ENCODE data around the gene MYO18A. TPM values are rescaled to one million over a fixed set of nuclear protein-coding genes. Genes with fewer than 3 reads are reported as not detected.
"Not testable (repeated sequence)": the region's sequence is repeated elsewhere in the genome, so short reads cannot be mapped to it uniquely, and the experiment has no call there.

The MYO18A gene
- total RNA-seq, 2 donors from 2014 or later: 34.6 to 80.5 TPM

DNA sequence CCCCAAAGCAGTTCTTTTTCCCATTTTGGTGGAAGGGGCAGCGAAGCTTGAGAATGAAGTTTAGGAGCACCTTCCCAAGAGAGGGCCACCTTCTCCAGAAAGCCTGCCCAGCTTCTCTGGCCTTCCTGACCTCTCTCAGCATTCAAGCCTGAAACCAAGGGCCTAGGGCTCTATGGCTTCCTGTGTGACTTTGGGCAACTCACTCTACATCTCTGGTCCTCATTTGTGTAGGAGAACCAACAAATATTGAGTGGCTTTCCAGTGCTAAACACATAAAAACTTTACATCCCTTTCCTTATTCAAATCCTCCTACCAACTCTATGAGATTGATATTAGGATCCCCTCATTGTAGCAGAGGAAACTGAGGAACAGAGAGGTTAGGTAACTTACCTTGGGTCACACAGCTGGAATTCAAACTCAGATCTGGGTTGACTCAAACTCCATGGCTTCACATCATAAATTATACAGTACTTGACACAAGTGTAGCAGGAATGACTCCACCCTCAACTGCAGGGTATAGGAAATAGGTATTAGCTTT, 32.0 kb upstream of the MYO18A start:
- Histone ChIP-seq H3K4me1 (replicated peaks) (no peaks in the 10 kb centered on the region), H3K36me3 (no peaks in the 10 kb centered on the region), H3K4me3 (no peak overlapping the region), H3K27ac (no peak overlapping the region), H3K27me3 (replicated peaks; ENCODE audit: insufficient read depth) (no peaks in the 10 kb centered on the region), H3K9me3 (no peaks in the 10 kb centered on the region)
- WGBS: 100% methylated on average over 1 of the region's 1 CpG
- intact Hi-C loops (cut with DNase I): no loop called here
- no peak for TF ChIP-seq POLR2A (IDR thresholded peaks at IDR 0.05)
- TF ChIP-seq POLR2AphosphoS5 (IDR thresholded peaks at IDR 0.05): no peak
- TF ChIP-seq, protein P1, sequence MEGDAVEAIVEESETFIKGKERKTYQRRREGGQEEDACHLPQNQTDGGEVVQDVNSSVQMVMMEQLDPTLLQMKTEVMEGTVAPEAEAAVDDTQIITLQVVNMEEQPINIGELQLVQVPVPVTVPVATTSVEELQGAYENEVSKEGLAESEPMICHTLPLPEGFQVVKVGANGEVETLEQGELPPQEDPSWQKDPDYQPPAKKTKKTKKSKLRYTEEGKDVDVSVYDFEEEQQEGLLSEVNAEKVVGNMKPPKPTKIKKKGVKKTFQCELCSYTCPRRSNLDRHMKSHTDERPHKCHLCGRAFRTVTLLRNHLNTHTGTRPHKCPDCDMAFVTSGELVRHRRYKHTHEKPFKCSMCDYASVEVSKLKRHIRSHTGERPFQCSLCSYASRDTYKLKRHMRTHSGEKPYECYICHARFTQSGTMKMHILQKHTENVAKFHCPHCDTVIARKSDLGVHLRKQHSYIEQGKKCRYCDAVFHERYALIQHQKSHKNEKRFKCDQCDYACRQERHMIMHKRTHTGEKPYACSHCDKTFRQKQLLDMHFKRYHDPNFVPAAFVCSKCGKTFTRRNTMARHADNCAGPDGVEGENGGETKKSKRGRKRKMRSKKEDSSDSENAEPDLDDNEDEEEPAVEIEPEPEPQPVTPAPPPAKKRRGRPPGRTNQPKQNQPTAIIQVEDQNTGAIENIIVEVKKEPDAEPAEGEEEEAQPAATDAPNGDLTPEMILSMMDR (IDR thresholded peaks at IDR 0.05): no peak
- DNase-seq (ENCODE audit: low spot score): no peak

DNA sequence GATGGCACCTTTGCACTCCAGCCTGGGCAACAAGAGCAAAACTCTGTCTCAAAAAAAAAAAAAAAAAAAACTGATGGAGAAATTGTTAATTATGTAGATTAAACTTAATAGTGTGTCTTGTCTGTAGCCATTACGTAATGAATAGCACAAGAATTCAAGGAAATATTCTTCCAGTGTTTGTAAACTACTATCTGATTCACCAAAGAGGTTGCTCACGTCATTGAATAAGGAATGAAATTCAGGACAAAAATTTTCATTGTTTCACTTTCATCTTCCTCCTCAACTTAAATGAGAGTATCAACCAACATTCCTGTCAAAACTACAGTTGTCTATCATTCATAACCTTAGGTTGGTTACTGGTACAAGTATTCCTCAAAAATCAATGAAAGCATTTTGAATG, 30.7 kb upstream of the MYO18A start:
- 80% methylated on average over 2 of the region's 2 CpGs for WGBS
- intact Hi-C loops (cut with DNase I): no loop called here
- H3K27ac ChIP-seq: no peak overlapping the region
- TF ChIP-seq POLR2AphosphoS5 (IDR thresholded peaks at IDR 0.05): no peak
- TF ChIP-seq, protein P1 (IDR thresholded peaks at IDR 0.05): no peak
- H3K27me3 ChIP-seq (replicated peaks; ENCODE audit: insufficient read depth): no peaks in the 10 kb centered on the region
- no peak for DNase-seq (ENCODE audit: low spot score)
- no peaks in the 10 kb centered on the region for H3K4me1 ChIP-seq (replicated peaks)
- no peaks in the 10 kb centered on the region for H3K9me3 ChIP-seq
- H3K4me3 ChIP-seq: no peak overlapping the region
- H3K36me3 ChIP-seq: no peaks in the 10 kb centered on the region

DNA sequence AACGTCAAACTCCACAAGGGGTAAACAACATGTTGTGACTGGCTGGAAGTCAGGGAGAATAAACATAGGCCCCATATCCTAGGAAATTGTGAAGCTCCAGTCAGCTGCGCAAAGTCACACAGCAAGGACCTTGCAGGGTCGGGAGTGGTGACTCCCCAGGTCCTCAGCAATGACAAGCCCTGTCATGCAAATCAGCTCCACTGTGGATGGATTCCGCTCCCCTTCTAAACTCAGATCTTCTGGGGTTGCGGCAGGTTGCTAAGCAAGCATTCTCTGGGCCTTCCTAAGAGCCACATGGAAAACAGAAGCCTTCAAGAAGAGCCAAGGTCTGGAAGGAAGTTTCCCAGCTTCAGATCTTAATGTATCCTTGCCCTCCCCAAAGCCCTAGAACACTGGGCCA, 28.9 kb upstream of the MYO18A start:
- TF ChIP-seq POLR2A (IDR thresholded peaks at IDR 0.05) (no peak), POLR2AphosphoS5 (IDR thresholded peaks at IDR 0.05) (no peak)
- TF ChIP-seq, protein P1 (IDR thresholded peaks at IDR 0.05): no peak
- no peak overlapping the region for H3K4me3 ChIP-seq
- no peaks in the 10 kb centered on the region for H3K9me3 ChIP-seq
- no peaks in the 10 kb centered on the region for H3K27me3 ChIP-seq (replicated peaks; ENCODE audit: insufficient read depth)
- no peak overlapping the region for H3K27ac ChIP-seq
- intact Hi-C loops (cut with DNase I): no loop called here
- DNase-seq (ENCODE audit: low spot score): no peak
- 83% methylated on average over 5 of the region's 5 CpGs for WGBS
- H3K4me1 ChIP-seq (replicated peaks): no peaks in the 10 kb centered on the region
- H3K36me3 ChIP-seq: no peaks in the 10 kb centered on the region

DNA sequence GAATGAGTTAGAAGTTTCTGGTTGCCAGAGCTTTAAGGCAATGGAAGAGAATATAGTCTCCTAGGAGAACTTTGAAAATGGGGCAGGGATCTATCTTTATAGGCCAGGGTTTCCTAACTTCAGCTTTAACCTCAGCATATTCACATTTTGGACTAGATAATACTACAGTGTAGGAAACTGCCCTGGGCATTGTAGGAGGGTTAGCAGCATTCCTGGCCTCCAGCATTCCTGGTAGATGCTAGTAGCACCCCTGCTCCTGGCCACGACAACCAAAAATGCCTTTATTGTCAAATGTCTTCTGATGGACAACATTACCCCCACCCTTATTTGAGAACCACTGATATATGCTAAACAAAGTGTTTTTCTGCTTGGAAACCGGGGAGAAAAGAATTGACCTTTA, 27.8 kb upstream of the MYO18A start:
- no peaks in the 10 kb centered on the region for H3K4me1 ChIP-seq (replicated peaks)
- intact Hi-C loops (cut with DNase I): no loop called here
- WGBS: 89% methylated on average over 2 of the region's 2 CpGs
- no peak for TF ChIP-seq POLR2AphosphoS5 (IDR thresholded peaks at IDR 0.05)
- TF ChIP-seq POLR2A (IDR thresholded peaks at IDR 0.05): no peak
- TF ChIP-seq, protein P1 (IDR thresholded peaks at IDR 0.05): no peak
- H3K9me3 ChIP-seq: no peaks in the 10 kb centered on the region
- no peaks in the 10 kb centered on the region for H3K36me3 ChIP-seq
- no peak overlapping the region for H3K27ac ChIP-seq
- H3K27me3 ChIP-seq (replicated peaks; ENCODE audit: insufficient read depth): no peaks in the 10 kb centered on the region
- no peak overlapping the region for H3K4me3 ChIP-seq
- no peak for DNase-seq (ENCODE audit: low spot score)

DNA sequence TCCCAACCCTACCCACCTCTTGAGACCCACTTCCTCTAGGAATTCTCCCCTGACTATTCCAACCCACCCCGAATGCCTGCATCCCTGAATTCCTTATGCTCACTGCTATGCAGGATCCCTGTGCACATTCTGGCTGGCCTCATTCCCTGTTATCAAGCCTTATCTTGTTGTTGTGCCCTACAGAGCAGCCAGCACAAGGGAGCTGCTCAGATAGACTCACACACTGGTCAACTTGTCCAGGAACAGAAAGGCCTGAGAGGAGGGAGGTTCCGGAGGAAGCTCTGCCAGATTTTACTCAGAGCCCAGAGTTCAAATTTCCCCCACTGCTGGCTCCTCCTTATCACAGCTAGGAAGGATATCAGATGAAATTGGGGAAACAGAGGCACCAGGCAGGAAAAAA, 24.8 kb upstream of the MYO18A start:
- Histone ChIP-seq H3K4me3 (no peak overlapping the region), H3K9me3 (no peaks in the 10 kb centered on the region), H3K4me1 (replicated peaks) (no peaks in the 10 kb centered on the region), H3K27ac (no peak overlapping the region), H3K27me3 (replicated peaks; ENCODE audit: insufficient read depth) (no peaks in the 10 kb centered on the region), H3K36me3 (no peaks in the 10 kb centered on the region)
- intact Hi-C loops (cut with DNase I): no loop called here
- DNase-seq (ENCODE audit: low spot score): no peak
- TF ChIP-seq, protein P1 (IDR thresholded peaks at IDR 0.05): no peak
- no peak for TF ChIP-seq POLR2A (IDR thresholded peaks at IDR 0.05)
- no peak for TF ChIP-seq POLR2AphosphoS5 (IDR thresholded peaks at IDR 0.05)
- 81% methylated on average over 2 of the region's 2 CpGs for WGBS

DNA sequence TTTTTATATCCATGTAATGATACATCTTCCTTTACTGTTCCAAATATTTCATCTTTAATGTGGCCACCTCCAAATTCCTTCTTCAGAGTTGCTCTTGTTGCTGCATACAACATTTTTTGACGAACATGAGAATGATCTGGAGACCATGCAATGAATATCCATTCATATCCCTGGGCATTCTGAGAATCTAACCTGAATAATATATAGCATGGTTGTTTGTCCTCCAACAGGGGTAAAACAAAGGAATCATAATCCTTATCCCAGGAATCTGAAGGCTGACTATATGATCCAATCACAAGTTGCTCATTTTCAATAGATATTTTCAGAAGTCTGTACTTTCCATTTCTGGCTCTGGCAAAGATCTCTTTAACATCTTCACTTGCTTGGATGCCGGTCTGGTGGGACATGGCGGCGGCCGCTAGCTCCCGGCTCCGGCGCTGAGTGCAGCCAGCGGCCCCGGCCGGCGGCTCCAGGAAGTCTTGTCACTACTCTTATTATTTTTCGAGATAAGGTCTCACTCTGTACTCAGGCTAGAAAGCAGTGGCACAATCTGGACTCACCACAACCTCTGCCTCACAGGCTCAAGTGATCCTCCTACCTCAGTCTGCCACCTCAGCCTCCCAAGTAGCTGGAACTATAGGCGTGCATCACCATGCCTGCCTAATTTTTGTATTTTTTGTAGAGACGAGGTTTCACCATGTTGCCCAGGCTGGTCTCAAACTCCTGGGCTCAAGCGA, 24.0 kb upstream of the MYO18A start:
- H3K36me3 ChIP-seq; H3K4me3 ChIP-seq; H3K27me3 ChIP-seq (replicated peaks; ENCODE audit: insufficient read depth); H3K4me1 ChIP-seq (replicated peaks); H3K27ac ChIP-seq; intact Hi-C loops (cut with DNase I); H3K9me3 ChIP-seq; DNase-seq (ENCODE audit: low spot score): not testable (repeated sequence)
- WGBS: 73% methylated on average over 16 of the region's 16 CpGs

Data from prostate gland (tissue), 2 donors.